ELF-1 (cell line): ENCODE results near the gene PCSK2.

Experiments
- DNase-seq: peaks from one replicate; pipeline ENCODE4 v3.0.0-alpha.2; 2016; ENCODE audit warnings: low read depth, low spot score

Gene PCSK2

DNA sequence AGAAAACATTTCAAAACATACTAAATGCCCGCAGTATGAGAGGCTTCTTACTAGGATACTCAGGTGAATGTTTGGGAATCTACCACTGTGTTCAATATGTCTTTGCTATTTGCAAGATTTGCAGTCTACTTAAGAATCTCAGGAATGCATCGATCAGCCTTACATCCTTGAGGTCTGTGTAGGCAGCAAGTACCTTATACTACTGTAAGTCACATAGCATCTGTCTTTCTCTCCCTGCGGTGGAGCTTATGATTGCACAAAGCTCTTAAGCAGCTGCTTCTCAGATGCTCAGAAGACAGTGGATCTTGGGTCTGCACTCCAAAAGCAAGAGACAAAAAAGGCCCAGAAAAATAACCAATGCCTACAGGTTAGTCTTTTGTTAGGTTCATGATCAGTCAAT lies 21.4 kb downstream of the PCSK2 start:
- DNase-seq, result no peak

DNA sequence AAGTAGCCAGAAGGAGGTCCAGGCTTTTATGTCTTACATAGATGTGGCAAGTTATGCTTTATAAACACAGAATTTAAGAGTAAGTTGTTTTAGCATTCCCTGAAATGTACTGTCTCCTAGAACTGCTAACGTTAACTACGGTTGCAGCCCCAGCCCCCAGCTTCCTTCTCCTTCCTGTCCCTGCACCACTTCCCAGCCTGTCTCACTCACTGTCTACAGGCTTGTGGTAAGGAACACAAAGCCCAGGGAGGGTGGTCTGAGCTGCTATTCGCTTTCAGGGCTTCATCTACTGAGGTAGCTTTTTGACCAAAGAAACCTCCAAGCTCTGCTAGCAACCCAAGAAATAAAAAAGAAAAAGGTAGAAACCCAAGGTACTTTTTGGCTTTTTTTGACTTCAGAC lies 35.9 kb downstream of the PCSK2 start:
- DNase-seq, result no peak

DNA sequence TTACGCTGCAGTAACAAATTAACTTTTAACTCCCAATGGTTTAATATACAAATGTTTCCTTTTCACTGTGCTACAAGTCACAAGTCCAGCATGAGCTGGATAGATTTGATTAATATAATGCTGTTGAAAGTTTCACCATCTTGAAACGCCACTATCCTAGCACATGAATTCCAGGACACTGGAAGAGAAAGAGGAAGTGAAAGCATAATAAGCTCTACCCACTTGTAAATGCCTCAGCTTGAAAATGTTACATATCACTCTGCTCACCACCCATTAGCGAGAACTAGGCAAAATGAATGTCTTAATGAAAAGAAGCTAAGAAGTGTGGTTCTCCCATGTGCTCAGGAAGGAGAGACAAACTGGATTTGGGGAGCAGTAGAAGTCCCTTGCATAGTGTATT lies 46.9 kb downstream of the PCSK2 start:
- DNase-seq, result no peak

DNA sequence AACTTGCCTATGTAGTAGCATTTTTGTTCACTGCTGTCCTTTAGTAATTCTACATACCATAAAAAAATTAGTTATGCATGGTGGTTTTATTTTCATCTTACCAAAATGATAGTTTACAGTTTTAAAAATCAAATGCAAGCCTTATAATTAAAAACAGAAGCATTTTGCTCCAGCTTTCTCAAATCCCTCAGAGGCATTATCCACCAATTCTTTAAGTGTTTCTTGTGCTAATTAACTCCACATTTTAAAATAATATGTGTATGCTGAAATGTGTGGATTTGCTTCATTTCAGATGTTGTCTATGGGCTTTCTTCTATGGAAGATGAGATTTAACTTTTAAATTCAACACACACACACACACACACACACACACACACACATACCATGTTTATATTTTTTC lies 49.3 kb downstream of the PCSK2 start:
- DNase-seq, result no peak

DNA sequence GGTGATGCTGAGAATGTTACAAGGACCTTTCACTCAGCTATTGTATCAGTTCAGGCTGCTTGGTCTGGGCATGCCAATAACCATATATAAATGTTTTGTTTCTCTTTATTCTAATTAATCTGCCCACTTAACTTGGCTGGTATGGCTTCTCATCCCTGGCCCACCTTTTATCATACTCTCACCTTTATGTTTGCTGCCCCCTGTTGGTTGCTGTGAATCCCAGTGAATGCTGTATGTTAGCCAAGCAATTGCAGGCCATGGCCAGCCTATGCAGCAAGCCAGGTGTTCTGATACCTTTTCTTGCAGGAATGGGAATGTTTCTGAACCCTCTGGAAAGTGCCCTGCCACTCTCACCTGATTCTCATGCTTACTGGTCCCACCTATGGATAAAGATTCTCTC lies 54.6 kb downstream of the PCSK2 start:
- DNase-seq, result peak; percentile 30

DNA sequence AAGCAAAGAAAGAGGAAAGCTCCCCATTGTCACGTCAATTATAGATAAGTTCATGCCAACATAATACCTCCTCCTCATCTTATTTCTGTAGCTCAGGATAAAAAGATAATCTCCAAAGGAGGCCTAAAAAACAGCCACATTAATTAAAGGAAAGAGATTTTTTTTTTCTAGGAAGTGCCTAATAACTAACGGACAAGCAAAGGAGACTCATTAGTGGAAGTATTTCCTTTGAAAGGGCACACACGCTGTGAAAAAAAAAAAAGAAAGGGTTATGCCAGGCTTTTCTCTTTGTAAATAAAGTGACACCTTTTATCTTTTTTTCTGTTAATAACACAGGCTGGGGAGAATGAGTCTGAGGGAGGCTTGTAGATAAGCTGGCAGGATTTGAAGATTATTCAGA lies 55.7 kb downstream of the PCSK2 start:
- no peak for DNase-seq

DNA sequence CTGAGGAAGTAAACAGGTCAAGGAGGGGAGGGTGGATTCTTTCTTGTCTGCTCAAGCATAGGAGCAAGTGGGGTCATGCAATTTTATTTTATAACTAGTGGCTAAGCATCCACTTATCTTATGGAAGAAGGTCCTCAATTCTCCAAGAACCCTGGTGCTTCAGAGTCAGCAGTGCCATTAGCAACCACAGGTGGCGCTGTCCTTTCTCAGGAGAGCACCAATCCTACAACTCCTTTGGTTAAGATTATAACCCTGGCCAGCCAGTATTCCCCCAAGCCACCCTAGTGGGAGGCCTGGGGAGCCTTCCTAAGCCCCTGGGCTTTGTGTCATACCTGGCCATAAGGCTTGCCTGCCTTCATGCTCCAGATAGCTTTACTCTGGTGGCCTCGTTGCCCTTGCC lies 60.7 kb downstream of the PCSK2 start:
- DNase-seq, result peak; percentile 7

DNA sequence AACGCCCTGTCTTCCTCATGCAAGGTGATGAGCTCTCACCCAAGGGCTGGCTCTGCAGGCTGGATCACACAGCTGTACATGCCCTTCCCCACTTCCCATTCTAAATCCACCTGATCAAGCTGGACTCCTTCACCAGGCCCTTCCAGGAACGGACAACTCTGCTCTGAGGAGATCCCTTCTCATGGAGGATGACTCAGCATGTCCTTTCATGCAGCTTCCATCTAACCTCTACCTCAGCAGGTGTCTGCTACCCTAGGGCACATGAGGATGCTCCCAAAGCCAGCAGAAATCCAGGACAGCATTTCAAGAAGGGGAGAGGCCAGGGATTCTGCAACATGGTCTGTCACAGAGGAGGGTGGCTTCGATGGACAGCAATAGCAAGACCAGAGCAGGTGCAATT lies 61.2 kb downstream of the PCSK2 start:
- DNase-seq, result no peak

DNA sequence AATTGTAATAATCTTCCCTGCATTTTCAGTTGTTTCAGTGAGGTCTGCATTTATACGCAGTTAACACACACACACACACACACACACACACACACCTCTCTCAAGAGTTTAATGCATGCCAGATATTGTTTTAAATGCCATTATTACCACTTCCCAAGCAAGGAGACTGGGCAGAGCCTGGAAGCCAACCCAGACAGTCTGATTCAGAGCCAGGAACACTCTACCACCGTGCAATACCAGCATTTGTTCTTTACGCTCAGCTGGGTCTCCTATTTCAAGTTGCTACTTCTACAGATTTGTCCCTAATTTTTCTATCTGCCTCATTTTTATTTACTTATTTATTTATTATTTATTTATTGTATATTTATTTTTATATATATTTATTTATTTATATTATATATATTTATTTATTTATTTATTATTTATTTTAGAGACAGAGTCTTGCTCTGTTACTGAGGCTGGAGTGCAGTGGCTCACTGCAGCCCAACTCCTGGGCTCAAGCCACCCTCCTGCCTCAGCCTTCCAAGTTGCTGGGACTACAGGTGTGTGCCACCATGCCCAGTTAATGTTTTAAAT lies 68.4 kb downstream of the PCSK2 start:
- no peak for DNase-seq

DNA sequence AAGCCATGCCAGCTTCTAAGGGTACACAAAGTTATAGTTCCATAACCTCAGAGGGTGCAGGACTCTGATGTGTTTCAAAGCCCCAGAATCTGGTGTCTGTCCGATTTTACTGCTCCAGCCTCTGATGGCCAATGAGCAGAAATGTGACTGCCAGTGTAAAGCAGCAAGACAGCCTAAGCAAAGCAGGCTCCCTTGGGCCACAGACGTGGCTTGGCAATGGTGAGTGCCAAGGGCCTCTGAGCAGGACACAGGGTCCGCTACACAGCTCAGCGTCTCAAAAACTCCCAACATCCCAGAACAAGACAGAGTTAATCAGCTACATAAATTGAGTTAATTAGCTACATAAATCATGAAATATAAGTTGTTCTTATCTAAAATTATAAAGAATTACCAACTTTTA lies 69.2 kb downstream of the PCSK2 start:
- DNase-seq, result no peak

DNA sequence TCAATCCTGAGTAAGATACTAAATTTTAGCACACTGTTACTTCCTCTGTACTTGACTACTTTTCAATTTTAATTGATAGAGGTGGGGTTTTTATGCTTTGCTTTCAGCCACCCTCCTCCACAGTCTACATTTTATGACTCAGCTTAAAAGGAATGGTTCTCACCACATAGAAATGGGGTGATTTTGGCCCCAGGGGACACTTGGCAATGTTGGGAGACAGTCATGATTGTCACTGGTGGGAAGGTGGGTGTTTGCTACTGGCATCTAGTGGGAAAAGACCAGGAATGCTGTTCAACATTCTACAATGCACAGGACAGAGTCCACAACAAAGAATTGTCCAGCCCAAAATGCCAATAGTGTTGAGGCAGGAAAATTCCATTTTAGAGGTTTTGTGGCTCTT lies 71.3 kb downstream of the PCSK2 start:
- no peak for DNase-seq

DNA sequence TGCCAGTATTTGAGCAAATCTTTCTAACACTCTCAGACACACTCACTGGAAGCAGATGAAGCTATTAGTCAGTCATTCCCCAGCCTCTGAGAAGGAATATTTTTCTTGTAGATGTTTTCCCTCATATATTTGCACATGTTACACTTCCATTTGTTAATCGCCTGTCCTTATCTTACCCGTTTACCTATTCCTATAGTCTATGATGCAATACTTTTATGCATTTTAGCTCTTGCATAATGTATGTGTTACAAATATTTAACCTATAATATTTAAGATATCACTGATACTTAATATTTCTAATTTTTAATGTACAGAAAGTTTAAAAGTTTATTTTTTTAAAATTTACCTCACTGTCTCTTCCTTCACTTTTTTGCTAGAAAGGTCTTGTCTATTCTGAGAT lies 71.9 kb downstream of the PCSK2 start:
- DNase-seq, result no peak

DNA sequence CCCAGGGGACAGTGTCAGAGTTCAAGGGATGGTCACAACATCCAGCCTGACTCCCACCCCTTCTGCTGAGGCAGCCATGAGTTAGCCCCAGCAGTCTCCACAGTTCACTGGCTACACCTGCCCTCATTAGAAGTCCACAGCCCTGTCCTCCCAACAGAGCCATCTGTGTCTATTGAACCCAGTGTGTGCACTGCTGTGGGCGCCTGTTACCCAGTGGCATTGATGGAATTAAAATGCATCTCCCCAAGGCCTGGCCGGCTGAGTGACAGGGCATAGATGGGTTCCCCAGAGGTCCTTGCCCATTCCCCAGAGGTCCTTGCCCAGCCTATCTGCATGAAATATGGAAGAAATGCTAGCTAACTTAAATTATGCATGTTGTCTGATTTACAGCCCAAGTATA lies 73.3 kb downstream of the PCSK2 start:
- no peak for DNase-seq

DNA sequence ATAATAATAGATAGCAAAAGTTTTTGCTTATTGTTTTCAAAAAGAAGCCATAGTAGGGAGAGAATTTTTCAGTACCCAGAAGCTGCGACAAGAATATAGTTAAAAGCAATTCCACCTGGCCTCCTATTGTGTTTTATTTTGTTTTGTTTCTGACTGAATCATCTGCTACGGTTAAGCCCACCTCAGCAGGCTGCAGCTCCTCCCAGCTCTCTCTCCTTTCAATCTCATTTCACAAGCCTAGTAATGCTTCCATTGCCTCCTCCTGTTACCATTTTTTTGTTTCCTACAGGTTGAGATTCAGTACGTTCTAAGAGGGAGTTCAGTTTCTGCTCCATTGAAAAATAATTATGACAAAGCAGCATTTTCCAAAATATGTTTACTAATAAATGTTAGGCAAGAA lies 77.9 kb downstream of the PCSK2 start:
- DNase-seq, result no peak

DNA sequence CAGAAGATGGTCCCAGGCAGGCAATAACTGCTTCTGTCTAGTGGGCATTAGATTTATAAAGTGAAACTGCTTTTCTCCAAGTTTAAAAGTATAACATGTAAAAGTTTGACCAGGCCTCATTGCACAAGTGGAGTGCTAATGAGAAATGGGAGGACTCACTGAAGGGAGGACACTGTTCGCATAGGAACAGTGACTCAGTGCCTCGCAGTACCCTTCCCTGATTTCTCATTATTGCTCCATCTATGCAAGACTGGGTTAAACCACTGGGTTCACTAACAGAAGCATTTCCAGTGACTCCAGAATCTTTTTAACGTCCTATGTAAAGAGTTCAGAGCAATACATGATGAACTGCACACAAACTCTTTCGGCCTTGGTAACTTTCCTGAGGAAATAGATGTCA lies 79.6 kb downstream of the PCSK2 start:
- no peak for DNase-seq

DNA sequence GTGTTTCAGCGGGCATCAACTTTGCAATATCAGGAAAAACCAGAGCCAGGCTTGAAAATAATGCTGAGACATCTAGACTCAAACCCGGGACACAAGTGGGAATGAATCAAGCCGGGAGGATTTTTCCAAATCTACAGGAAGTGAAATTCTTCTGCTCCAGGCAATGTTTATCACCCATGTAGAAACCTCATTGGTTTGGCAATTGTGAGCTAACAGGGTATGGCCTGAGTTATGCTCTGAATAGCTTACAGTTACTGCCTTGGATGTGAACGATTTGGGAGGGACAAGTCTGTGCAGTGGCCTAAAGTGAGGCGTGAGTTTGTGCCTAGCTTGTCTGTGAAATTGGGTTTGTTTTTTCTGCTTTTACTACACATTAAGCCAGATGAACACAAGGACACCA lies 87.4 kb downstream of the PCSK2 start:
- DNase-seq, result no peak

DNA sequence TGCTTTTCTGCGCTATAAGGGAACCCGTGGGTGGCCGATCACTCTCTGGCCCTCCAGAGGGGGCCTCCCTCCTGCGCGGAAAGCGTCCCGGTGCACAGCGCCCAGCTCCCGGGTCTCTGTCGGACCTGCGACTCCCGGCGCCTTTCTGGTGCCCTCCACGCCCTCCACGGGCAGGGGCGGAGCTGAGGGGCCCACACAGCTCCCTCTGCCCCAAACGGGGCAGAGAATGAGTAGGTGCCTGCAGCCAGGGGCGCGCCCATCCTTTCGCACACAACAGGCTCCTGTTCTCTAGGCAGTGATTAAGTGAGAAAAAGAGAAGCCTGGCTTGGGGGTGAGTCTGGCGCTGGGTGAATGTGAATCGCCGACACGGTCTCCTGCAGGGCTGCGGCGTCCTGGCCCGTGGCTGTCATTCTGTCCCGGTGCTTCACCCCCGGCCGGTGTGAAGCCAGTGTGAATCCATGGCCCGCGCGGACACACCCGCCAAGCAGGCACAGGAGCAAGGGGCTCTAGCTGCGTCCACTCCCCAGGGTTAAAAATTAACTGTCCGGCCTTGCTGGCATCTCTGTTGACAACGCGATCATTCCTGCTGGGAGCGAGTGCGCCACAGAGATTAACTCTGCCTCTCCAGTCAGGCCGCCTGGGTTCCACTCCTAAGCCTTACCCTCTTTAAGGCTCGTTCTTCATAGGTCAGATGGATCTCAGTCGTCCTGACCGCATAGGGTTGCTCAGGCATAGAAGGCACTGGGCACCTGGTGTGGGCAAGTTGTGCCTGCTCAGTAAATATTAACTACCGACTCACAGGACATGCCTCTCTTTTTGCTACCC lies 88.8 kb downstream of the PCSK2 start:
- peak; percentile 51 for DNase-seq

DNA sequence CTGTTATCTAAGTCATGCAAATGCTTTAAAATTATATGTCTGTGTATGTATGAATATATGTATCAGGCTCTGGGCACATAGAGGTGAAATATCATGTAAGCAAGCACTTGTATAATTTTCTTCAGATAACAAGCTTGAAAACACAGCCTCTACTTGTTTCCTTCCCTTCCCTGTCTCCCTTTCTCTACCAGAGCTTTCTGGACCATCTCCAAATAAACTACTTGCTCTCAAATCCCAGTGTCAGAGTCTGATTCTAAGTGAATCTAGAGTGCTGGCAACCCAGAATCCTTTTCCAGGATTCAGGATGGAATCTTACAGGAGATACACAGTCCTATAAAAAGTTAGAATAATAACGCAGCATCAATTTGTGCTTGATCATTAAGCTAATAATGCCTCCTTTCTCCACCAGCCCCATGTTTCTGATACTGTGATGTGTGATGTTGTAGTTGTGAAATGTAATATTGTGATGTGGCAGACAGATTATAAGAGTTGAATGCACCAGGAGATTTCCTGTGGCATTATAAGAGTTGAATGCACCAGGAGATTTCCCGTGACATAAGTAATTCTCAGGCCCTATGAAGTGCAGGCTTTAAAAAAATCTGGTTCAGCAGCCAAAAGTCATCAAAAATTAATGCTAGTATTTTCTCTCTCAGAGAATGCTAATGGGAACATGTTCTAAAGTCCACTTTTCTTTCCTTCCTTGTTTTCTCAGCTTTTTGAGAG lies 89.6 kb downstream of the PCSK2 start:
- DNase-seq, result no peak

DNA sequence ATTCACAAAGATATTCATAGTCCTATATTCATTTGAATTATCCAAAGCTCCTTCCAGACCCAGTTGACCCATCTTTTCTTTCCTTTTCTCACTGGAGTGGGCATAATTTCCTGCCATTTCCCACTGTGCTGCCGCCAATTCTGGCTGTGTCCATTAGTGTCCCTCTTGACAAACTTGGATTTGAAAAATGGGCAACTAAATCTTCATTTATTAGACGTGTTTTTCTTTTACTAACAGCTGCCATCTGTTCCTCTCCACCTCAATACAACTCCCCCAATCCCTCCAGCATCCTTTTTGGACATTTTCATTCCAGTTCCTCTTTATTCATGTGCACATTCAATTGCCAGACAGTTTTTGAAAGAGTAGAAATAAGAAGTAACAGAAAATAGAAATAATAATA lies 90.5 kb downstream of the PCSK2 start:
- no peak for DNase-seq

DNA sequence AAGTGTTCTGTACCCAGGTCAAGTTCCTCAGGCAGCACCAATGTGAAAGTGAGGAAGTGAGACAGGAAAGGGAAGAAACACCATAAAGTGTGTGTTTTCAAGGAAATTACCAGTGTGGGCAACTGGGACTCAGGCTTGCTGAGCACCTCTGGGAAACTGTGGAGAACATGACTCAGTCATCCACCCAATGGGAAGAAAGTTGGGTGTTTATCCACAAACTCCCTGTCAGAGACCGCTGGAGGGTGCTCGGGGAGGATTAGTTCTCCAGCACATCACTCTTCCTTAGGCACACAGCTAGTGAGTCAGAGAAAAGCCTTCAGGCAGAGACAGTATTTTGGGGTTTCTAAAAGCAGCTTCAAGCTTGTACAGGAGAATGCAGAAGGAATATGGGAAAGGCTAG lies 93.6 kb downstream of the PCSK2 start:
- no peak for DNase-seq

DNA sequence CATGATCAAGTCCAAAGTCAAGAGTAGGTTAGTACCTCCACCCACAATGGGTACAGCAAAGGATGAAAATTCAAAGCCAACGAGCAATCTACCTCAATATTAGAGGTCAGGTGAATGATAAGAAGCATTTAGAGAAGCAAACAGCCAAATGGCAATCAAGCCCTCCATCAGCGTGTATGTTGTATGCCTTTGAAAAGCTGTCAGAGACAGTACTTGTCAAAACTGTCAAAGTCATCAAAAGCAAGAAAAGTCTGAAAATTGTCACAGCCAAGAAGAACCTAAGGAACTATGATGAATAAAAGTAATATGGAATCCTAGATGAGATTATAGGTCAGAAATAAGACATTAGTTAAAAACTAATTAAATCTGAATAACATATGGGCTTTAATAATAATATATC lies 99.3 kb downstream of the PCSK2 start:
- no peak for DNase-seq

DNA sequence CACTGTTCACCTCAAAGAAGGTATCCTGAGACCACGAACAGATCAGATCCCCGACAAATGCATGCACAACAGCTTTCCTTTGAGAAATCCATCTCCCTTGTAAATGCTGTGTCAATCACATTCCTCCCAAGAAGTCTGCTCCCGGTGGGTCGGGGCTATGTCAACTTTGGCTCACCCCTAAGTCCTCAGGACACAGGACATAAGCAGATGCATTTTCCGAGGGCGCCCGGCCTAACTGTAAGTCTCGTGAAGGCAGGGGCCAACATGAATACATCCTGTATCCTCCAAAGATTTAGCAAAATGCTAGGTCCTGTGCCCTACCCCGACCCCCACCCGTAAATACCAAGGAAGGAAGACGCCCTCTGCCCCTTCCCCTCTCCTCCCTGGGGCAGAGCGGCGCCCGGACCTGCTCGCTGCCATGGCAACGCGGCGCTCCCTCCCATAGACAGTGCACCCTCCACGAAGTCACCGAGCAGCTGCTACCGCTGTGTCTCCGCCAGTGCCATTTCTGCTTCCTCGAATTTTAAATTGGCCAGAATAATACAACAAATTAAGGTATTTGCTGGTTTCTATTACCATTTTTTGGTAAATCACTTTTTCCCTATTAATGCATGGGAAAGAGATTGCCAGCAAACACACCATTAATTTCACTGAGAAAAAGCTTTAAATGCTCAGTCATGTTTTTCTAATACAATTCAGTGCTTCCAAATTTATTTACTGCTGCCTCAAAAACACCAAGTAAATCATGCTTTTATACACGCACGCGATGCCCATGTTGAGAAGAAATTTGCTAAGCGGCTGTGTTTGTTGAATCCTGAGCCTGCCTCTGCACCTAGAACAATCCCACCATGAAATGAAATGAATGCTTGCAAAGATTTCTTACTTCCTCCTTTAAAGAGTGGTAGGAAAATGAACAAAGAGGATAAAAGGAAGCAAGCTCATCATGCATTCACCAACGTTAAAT lies 100.6 kb downstream of the PCSK2 start:
- DNase-seq, result peak; percentile 14
